Mucosa of descending colon (tissue), 3 donors: Measurements from ENCODE around the gene DUOXA2. TPM values are rescaled to one million over a fixed set of nuclear protein-coding genes. Genes with fewer than 3 reads are reported as not detected.

Experiments used
- ATAC-seq: fragments of 200-7000 bp; cut with Tn5 transposase; one replicate; pipeline ENCODE4 v1.9.1; 2020; ENCODE audit warnings: mild to moderate bottlenecking, moderate library complexity
- DNase-seq, 3 donors: peaks; one replicate each; pipeline ENCODE4 v3.0.0-alpha.2; 2020
- H3K36me3 ChIP-seq: fragments of 200-600 bp; one replicate; pipeline ENCODE4 v1.8.0; 2021; ENCODE audit warnings: low read depth, mild to moderate bottlenecking
- H3K4me1 ChIP-seq: fragments of 200-600 bp; one replicate; pipeline ENCODE4 v1.8.0; 2021; ENCODE audit warnings: low read depth, mild to moderate bottlenecking
- H3K4me3 ChIP-seq: fragments of 200-600 bp; one replicate; pipeline ENCODE4 v1.8.0; 2021; ENCODE audit warnings: mild to moderate bottlenecking
- H3K9me3 ChIP-seq: fragments of 200-600 bp; one replicate; pipeline ENCODE4 v1.8.0; 2021; ENCODE audit warnings: mild to moderate bottlenecking
- CTCF ChIP-seq: fragments of 200-600 bp; IDR thresholded peaks from one replicate; pipeline ENCODE4 v1.8.0; 2022; ENCODE audit warnings: antibody characterized with exemption, mild to moderate bottlenecking
- intact Hi-C, 2 donors: fragments of 100-400 bp; cut with DNase I in 1 of 2; cut with micrococcal nuclease in 1 of 2; formaldehyde crosslinking; loops; one replicate each; pipeline versions ENCODE4 v1.11.0 to v1.11.1; 2022; cut with DNase I, micrococcal nuclease
- total RNA-seq, 3 donors: library from RNA; stranded (reverse); fragmentation: NEBNext Ultra II Directional in 2 of 3; extraction: Animal tissue kit (Norgen Biotek cat#: 25700) in 2 of 3; gene quantifications; one replicate each; pipeline versions ENCODE4 v1.2.1 to v1.2.4, GENCODE V29; 2021 to 2023
- donor health status: DM: no; HTN: no; CAD: no; lungs with moderate emphysema.
- donor health status: DM: no; HTN: no; CAD: no.
- donor health status: DM: no; HTN: yes; CAD: no.

The DUOXA2 gene
- total RNA-seq, 3 donors from 2014 or later, result 0.32 to 5.8 (median 1.2) TPM

GRCh38 chr15:45091161-45091560 lies 23.0 kb upstream of the DUOXA2 start:
- no peak overlapping the region for H3K4me3 ChIP-seq
- peak; percentile 42 for ATAC-seq
- TF ChIP-seq CTCF, result no peak
- H3K4me1 ChIP-seq, result no peaks in the 10 kb centered on the region
- intact Hi-C loops, result no loop called here
- no peaks in the 10 kb centered on the region for H3K36me3 ChIP-seq
- no peak for DNase-seq
- H3K9me3 ChIP-seq, result no peaks in the 10 kb centered on the region

GRCh38 chr15:45091576-45091975 lies 22.6 kb upstream of the DUOXA2 start:
- ATAC-seq, result peak; percentile 15

GRCh38 chr15:45093013-45093412 lies 21.1 kb upstream of the DUOXA2 start:
- Histone ChIP-seq H3K4me3 (no peak overlapping the region), H3K36me3 (no peaks in the 10 kb centered on the region), H3K9me3 (no peaks in the 10 kb centered on the region), H3K4me1 (no peaks in the 10 kb centered on the region)
- ATAC-seq, result no peak
- intact Hi-C loops, result no loop called here
- no peak for TF ChIP-seq CTCF
- DNase-seq, result no peak

More at GRCh38 chr15:45091576-45091975, 22.6 kb upstream of the DUOXA2 start:
- Histone ChIP-seq H3K4me1 (no peaks in the 10 kb centered on the region), H3K9me3 (no peaks in the 10 kb centered on the region), H3K4me3 (no peak overlapping the region), H3K36me3 (no peaks in the 10 kb centered on the region)
- DNase-seq, result no peak
- no peak for TF ChIP-seq CTCF
- intact Hi-C loops, result no loop called here

GRCh38 chr15:45093622-45094357 lies 20.3 kb upstream of the DUOXA2 start:
- no peak for TF ChIP-seq CTCF
- intact Hi-C loops, result no loop called here
- no peak for ATAC-seq
- no peaks in the 10 kb centered on the region for H3K9me3 ChIP-seq
- H3K4me1 ChIP-seq, result no peaks in the 10 kb centered on the region
- no peak overlapping the region for H3K4me3 ChIP-seq
- no peak for DNase-seq
- H3K36me3 ChIP-seq, result no peaks in the 10 kb centered on the region

GRCh38 chr15:45094358-45094730 lies 19.8 kb upstream of the DUOXA2 start:
- Histone ChIP-seq H3K9me3 (no peaks in the 10 kb centered on the region), H3K4me1 (no peaks in the 10 kb centered on the region), H3K4me3 (no peak overlapping the region), H3K36me3 (no peaks in the 10 kb centered on the region)
- DNase-seq, result no peak
- intact Hi-C loops, result no loop called here
- no peak for ATAC-seq
- TF ChIP-seq CTCF, result no peak
